Fibroblast of lung (primary cell): Measurements from ENCODE around the gene TSPO.

ENCODE experiments used
- CTCF ChIP-seq, 2 donors: IDR thresholded peaks in 1 of 2; conservative IDR thresholded peaks in 1 of 2; 1 replicate in 1 of 2; 2 replicates in 1 of 2; pipeline ENCODE4 v1.5.1; 2011 to 2012; ENCODE audit warnings: low read length in 2 of 2, control low read depth in 1 of 2, inconsistent platforms in 1 of 2, low read depth in 1 of 2, mild to moderate bottlenecking in 1 of 2
- EZH2 ChIP-seq: IDR thresholded peaks from 2 replicates; pipeline ENCODE4 v1.5.1; 2012; ENCODE audit warnings: low read length, control low read depth, mild to moderate bottlenecking; ENCODE audit errors: missing control alignments

- TF ChIP-seq EZH2 (no peak), CTCF (conservative IDR thresholded peaks at IDR 0.05 in 1 of 2, IDR thresholded peaks at IDR 0.05 in 1 of 2; ENCODE audit: low read depth in 1 of 2, low read length in 2 of 2) (no peak)
These were observed 590 bp upstream of the TSPO start for GRCh38 chr22:43150731-43151206.
